D721Med (cell line): ENCODE data around the gene WFDC8.

Experiments used
- DNase-seq: peaks from one replicate; pipeline ENCODE4 v3.0.0; 2011; ENCODE audit warnings: low spot score; ENCODE audit not compliant: insufficient read length
- FAIRE-seq: peaks from 2 replicates; lab custom pipeline; 2011; peaks lifted over from hg19 to GRCh38; lab: Jason Lieb, UNC
- TF ChIP-seq, protein P1 (sequence below): IDR thresholded peaks from 2 replicates; pipeline ENCODE4 v1.5.1; 2012; ENCODE audit warnings: mild to moderate bottlenecking, control low read depth; ENCODE audit not compliant: insufficient read depth; ENCODE audit errors: missing control alignments

Gene WFDC8

DNA sequence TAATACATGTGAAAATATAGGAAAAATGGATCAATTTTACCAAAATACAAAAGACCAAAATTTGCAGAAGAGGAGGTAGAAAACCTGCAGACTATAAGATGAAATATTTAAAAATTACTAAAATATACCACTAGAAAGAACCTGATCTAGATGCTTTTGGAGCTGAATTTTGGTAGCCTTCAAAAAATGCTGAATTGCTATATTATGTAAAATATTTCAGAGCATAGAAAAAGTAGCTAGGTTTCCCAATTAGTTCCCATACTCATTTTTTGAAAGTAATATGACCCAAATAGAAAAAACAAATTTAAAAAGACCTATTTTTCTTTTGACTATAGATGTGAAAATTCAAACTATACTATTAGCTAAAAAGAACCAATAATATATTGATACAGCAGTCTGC lies 28.3 kb downstream of the WFDC8 start:
- DNase-seq (no peak), FAIRE-seq (no peak)
- TF ChIP-seq, protein P1, sequence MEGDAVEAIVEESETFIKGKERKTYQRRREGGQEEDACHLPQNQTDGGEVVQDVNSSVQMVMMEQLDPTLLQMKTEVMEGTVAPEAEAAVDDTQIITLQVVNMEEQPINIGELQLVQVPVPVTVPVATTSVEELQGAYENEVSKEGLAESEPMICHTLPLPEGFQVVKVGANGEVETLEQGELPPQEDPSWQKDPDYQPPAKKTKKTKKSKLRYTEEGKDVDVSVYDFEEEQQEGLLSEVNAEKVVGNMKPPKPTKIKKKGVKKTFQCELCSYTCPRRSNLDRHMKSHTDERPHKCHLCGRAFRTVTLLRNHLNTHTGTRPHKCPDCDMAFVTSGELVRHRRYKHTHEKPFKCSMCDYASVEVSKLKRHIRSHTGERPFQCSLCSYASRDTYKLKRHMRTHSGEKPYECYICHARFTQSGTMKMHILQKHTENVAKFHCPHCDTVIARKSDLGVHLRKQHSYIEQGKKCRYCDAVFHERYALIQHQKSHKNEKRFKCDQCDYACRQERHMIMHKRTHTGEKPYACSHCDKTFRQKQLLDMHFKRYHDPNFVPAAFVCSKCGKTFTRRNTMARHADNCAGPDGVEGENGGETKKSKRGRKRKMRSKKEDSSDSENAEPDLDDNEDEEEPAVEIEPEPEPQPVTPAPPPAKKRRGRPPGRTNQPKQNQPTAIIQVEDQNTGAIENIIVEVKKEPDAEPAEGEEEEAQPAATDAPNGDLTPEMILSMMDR = no peak

DNA sequence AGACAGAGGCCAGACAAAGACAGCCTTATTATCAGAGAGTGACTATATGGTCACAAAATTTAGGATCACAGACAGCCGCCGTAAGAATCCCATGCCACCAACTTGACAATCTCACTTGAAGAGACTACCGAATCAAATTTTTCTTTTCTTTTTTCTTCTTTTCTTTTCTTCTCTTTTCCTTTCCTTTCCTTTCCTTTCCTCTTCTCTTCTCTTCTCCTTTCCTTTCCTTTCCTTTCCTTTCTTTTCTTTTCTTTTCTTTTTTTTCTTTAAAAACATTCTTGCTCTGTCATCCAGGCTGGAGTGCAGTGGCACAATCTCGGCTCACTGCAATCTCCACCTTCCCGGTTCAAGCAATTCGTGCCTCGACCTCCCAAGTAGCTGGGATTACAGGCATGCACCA lies 30.7 kb downstream of the WFDC8 start:
- TF ChIP-seq, protein P1 = no peak

DNA sequence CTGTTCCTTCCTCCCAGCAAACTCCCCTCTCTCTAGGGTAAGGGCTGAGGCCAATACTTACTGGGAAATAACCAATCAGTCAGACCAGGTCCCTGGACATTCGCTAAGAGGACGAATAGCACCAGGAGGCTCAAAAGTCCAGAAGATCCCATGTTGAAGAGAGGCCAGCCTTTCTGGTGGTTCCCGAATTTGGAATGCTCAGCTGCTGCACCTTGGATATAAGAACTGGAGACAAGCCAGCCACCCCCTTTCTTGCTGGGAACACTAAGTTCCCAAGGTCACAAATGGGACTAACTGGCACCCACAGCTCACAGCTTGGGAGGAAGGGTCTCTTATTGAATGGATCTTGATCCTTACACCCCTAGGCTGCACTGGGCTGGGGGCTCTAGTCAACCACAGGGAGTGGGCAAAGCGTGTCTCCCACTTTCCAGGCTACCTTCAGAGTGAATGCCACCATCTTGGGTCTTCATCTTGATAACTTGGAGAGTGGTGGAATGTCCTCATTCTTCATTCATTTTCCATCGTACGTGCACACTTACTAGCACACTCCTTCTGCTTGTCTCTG lies 31.8 kb downstream of the WFDC8 start, which contains the start of gene EPPIN:
Gene EPPIN, minus strand, starts transcription at position 196 of the 565 bp plus-strand sequence. Its CDS starts 44 bp downstream, at position 152.
- TF ChIP-seq, protein P1 = no peak
- no peak for DNase-seq
- no peak for FAIRE-seq

More for the DNA sequence above, 30.7 kb downstream of the WFDC8 start:
- FAIRE-seq (no peak), DNase-seq (no peak)

DNA sequence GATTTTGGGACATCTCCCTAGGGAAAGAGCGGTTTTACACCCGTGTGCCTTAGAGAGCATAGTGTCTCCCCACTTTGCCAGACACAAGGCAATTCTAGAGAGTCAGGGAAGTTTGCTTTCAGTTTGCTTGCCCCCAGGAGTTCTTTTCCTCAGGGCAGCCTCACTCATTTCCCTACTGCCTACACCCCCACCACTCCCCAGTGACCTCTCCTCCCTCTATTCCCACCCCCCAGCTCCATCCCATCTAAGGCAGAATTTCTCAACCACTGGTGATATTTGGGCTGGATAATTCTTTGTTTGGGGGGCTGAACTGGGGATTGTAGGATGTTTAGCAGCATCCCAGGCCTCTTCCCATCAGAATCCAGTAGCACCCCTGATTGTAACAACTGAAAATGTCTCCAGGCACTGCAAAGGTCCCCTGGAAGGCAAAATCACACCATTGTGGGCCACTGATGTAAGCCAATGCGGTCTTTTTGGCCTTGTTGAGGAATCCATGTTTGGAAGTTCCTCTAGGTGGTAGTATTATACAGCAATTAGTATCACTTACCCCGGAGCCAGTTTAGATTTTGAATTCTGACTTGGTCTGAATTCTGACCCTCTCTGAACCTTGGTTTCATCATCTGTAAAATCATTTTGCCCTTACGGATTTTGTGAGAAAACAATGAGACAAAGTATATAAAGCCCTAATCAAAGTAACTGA lies 33.2 kb downstream of the WFDC8 start:
- TF ChIP-seq, protein P1 = peak; percentile 38
- FAIRE-seq = no peak
- DNase-seq = no peak

DNA sequence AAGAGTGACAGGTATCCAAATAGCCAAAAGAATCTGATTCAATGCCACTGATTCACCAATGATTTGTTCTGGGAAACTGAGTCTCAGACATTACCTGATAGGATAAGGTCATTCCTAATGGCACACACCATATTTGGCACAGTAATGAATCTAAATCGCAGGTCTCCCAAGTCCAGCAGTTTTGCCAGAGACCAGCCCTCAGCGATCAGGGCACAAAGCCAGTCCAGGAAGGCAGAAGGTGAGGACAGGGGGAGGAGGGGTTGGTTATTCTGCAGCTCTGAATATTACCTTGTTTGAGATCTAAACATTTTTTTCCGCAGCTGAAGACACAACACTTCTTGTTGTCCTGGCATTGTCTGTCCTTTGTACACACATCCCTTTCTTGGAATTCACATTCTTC lies 33.7 kb downstream of the WFDC8 start:
- FAIRE-seq (no peak), DNase-seq (no peak)
- TF ChIP-seq, protein P1 = no peak

GRCh38 chr20:45539382-45539781 lies 39.7 kb downstream of the WFDC8 start, which contains the start of gene WFDC6:
WFDC6 (minus strand) TSS chr20:45539482; CDS start chr20:45539407, 75 bp downstream.
- TF ChIP-seq, protein P1 = no peak
- DNase-seq (no peak), FAIRE-seq (no peak)
